IPS DF 6.9 (cell line): Measurements from ENCODE around the gene SLC39A7.

Source experiments
- DNase-seq: peaks from one replicate; pipeline ENCODE4 v3.0.0-alpha.2; 2013; ENCODE audit warnings: low read depth, low spot score
- H3K27ac ChIP-seq: one replicate; pipeline ENCODE4 v1.5.1; 2013; ENCODE audit warnings: low read length, control low read depth
- H3K27me3 ChIP-seq: 2 replicates; pipeline ENCODE4 v1.6.1; 2013; ENCODE audit warnings: mild to moderate bottlenecking, low read length; ENCODE audit not compliant: control insufficient read depth, insufficient read depth
- H3K36me3 ChIP-seq: 2 replicates; pipeline ENCODE4 v1.6.1; 2013; ENCODE audit warnings: low read length; ENCODE audit not compliant: control insufficient read depth, insufficient read depth
- H3K4me1 ChIP-seq: 2 replicates; pipeline ENCODE4 v1.6.1; 2013; ENCODE audit warnings: low read length; ENCODE audit not compliant: control insufficient read depth, insufficient read depth
- H3K4me3 ChIP-seq: 2 replicates; pipeline ENCODE4 v1.5.1; 2013; ENCODE audit warnings: mild to moderate bottlenecking, low read length
- H3K9me3 ChIP-seq: 2 replicates; pipeline ENCODE4 v1.6.1; 2013; ENCODE audit warnings: low read length, inconsistent platforms; ENCODE audit not compliant: control insufficient read depth, insufficient read depth
- WGBS: extraction: QIAGEN DNeasy Blood & Tissue Kit; methylation state at CpG from one replicate; pipeline ENCODE4 v1.1.7; 2013; ENCODE audit warnings: mixed read lengths, missing lambda C conversion rate; ENCODE audit not compliant: insufficient read length, insufficient coverage; 5-methylcytosine and 5-hydroxymethylcytosine counted together

The SLC39A7 gene

GRCh38 chr6:33251395-33252012 is 50.8 kb downstream of the SLC39A7 start:
- Histone ChIP-seq H3K4me1 (0 out of 2 replicates have a peak, but pooled peaks cover 2% of the 10 kb centered on the region), H3K9me3 (no peaks in the 10 kb centered on the region), H3K36me3 (no peaks in the 10 kb centered on the region), H3K4me3 (no peak overlapping the region), H3K27me3 (no peaks in the 10 kb centered on the region; the same call in 1 of the 2 replicates), H3K27ac (no peak overlapping the region)
- no peak for DNase-seq
- WGBS = 100% methylated on average over 3 of the region's 6 CpGs

DNA sequence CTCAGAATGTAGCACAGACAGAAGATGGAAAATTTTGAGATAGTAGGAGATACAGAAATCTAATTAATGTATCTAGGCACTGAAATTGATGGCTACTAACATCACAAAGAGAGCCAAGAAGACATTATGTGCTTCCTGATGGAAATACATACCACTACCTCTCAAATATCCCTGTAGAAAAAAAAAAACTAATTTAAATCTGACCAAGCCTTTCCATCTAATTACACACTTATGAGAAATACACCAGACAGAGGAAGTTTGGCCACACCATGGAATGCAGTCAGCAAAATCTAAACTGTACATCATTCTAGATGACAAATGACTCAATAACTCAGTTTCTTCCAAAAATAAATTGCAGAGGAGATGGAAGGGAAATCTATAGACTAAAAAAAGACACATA is 52.1 kb downstream of the SLC39A7 start:
- Histone ChIP-seq H3K27me3 (no peaks in the 10 kb centered on the region), H3K36me3 (no peaks in the 10 kb centered on the region), H3K4me3 (no peak overlapping the region), H3K27ac (no peak overlapping the region), H3K4me1 (0 out of 2 replicates have a peak, but pooled peaks cover 2% of the 10 kb centered on the region), H3K9me3 (no peaks in the 10 kb centered on the region)
- DNase-seq = no peak
